Measurements from ENCODE around the gene ATG4C. TPM values are rescaled to one million over a fixed set of nuclear protein-coding genes. Genes with fewer than 3 reads are reported as not detected.
"Not testable (repeated sequence)": the region's sequence is repeated elsewhere in the genome, so short reads cannot be mapped to it uniquely, and the experiment has no call there.

The ATG4C gene, protein sequence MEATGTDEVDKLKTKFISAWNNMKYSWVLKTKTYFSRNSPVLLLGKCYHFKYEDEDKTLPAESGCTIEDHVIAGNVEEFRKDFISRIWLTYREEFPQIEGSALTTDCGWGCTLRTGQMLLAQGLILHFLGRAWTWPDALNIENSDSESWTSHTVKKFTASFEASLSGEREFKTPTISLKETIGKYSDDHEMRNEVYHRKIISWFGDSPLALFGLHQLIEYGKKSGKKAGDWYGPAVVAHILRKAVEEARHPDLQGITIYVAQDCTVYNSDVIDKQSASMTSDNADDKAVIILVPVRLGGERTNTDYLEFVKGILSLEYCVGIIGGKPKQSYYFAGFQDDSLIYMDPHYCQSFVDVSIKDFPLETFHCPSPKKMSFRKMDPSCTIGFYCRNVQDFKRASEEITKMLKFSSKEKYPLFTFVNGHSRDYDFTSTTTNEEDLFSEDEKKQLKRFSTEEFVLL
- total RNA-seq: 6.4 TPM

DNA sequence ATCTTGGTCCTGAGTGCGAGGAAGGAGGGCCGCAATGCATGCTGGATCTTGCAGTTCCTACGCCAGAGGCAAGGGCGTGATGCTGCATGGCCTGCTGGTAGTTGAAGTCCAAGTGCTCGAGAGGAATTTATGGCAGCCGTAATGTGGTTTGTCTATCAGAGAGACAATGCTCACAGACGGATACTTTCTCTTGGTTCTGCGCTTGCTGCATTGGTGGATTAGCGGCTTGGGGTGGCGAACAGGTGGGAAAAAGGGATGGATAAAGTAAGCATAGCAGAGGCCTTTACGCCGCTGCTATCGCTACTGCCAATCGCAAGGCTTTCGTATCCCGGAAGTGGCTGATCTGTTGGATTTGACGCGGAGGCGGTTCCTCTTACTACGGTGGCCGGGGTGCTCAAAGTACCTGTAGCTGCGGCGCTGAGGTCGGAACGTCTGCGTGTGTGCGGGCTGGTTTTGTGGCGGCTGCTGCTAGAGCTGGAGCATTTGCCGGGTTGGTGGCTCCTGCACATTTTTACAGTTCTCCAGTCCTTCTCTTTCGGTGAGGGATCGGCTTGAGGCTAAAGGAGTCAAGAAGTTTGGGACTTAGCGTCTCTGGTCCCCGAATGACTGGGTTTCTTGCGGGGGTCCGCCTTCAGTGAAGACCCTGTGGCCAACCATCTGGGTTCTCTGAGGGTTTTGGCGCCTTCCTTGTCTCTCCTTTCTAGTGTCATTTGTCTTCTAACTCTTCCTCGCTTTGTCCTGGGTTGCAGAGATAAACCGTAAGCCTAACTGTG, at the start of gene ATG4C:
ATG4C (plus strand) TSS at position 397 of the 773 bp plus-strand sequence. CDS start 19,655 bp downstream, outside the sequence.
- Histone ChIP-seq H3K4me1 (ENCODE audit: insufficient read depth, low read length) (peaks cover 22% of the 10 kb centered on the region), H3K9me3 (ENCODE audit: low read depth, low read length) (no peaks in the 10 kb centered on the region), H3K27me3 (ENCODE audit: insufficient read depth, low read length) (no peaks in the 10 kb centered on the region), H3K4me3 (ENCODE audit: low read length) (peak within 1 kb of the TSS; percentile 94)

DNA sequence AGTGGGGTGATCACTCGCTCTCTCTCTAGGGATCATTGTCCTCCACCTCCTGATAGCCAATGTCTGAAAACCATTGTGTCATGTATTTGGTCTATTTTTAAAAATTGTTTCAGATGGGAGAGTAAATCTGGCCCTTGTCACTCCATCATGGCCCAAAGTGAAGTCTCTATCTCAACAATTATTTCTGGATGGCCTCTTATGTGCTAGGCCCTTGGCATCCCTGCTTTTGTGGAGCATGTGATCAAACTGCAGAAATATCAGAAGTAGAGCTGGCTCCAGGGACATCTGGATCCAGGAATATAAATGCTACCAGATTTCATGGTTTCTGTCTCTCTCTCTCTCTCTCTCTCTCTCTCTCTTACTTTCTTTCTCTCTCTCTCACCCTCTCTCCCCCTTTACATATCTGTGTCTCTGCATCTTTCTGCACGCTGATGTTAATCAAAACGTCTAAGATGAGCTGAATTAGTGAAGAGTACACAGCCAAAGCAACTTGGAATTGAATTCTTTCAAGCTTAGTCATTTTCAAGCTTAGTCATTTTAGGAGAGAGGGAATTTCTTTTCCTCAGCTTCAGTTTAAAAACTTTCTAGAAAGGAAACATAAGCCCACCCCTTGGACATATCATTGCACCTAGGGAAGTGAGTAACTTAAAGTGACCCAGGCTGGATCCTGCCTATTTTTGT, 48.3 kb upstream of the ATG4C start:
- Histone ChIP-seq H3K9me3 (ENCODE audit: low read depth, low read length) (no peaks in the 10 kb centered on the region), H3K4me3 (ENCODE audit: low read length) (no peak overlapping the region), H3K27me3 (ENCODE audit: insufficient read depth, low read length) (no peaks in the 10 kb centered on the region), H3K4me1 (ENCODE audit: insufficient read depth, low read length) (no peaks in the 10 kb centered on the region)

DNA sequence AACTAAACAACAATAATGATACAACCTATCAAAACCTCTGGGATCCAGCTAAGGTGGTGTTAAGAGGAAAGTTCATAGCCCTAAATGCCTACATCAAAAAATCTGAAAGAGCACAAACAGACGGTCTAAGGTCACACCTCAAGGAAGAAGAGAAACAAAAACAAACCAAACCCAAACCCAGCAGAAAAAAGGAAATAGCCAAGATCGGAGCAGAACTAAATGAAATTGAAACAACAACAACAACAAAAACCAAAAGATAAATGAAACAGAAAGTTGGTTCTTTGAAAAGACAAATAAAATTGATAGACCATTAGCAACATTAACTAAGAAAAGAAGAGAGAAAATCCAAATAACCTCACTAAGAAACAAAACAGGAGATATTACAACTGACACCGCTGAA, 43.2 kb upstream of the ATG4C start:
- not testable (repeated sequence) for H3K27me3 ChIP-seq (ENCODE audit: insufficient read depth, low read length); H3K4me3 ChIP-seq (ENCODE audit: low read length); H3K9me3 ChIP-seq (ENCODE audit: low read depth, low read length); H3K4me1 ChIP-seq (ENCODE audit: insufficient read depth, low read length)

DNA sequence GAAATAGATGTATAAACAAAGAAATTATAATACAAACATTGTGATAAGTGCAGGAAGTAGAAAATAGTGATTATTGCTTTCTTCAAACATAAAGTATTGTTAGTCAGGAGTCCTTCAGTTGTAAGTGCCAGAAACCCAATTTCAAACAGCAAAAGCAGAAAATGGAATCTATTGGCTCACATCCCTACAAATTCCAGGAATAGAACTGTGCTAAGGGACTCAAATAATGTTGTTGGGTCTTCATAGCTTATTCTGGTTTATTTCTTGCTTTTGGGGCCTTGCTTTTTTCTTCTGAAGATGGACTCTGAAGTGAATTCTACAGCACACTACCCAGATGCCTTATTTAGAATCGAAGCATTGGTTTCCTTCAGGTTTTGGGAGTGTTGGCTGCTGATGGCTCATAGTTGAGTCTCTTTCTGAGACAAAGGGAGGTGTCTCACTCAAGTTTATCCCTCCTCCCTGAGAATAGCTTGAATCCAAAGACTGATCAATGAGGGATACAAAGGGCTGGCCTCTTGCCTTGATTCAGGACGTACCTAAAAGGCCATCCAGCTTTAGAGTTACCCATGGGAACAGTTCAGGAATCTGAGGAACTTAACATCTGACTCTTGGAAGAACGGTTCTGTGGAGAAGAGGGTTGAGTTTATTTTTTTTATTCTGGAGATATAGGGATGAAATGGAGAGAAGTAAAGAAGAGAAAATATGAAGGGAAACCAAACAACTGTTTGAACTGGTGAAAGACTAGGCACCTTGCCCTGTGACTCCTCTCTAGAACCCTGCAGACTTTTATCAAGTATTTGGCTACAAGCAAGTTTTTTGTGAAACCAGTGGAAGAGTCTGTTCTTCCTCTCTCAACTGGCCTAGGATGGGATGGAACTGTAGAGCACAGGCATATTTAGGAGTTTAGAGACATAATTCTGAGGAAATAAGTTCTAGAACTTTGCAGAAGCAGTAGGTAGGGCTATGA, 39.0 kb upstream of the ATG4C start:
- H3K27me3 ChIP-seq (ENCODE audit: insufficient read depth, low read length): no peaks in the 10 kb centered on the region
- H3K4me3 ChIP-seq (ENCODE audit: low read length): no peak overlapping the region
- H3K4me1 ChIP-seq (ENCODE audit: insufficient read depth, low read length): no peaks in the 10 kb centered on the region
- H3K9me3 ChIP-seq (ENCODE audit: low read depth, low read length): no peaks in the 10 kb centered on the region

DNA sequence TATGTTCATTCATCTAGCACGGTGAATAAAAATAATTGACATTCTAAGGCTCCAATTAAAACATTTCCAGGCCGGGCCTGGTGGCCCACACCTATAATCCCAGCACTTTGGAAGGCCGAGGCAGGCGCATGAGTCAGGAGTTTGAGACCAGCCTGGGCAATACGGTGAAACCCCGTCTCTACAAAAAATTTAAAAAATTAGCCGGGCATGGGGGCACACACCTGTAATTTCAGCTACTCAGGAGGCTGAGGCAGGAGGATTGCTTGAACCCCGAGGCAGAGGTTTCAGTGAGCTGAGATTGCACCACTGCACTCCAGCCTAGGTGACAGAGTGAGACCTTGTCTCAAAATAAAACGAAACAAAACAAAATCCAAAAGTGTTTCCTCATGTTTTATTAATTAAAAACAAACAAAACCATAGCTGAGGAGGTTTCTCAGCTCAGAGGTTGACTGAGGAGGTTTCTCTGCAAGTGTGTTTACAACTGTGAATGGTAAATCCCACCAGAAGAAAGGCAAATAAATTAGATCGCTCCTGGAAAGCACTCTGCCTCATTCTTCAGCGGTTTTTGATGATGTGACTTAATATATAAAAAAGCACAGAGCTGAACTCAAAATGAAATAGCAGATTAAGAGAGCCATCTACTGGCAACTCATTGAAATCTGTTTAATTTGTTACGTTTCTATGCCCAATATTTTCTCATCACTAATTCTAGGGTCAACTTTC, 37.7 kb upstream of the ATG4C start:
- Histone ChIP-seq H3K4me3 (ENCODE audit: low read length) (no peak overlapping the region), H3K4me1 (ENCODE audit: insufficient read depth, low read length) (no peaks in the 10 kb centered on the region), H3K27me3 (ENCODE audit: insufficient read depth, low read length) (no peaks in the 10 kb centered on the region), H3K9me3 (ENCODE audit: low read depth, low read length) (no peaks in the 10 kb centered on the region)

DNA sequence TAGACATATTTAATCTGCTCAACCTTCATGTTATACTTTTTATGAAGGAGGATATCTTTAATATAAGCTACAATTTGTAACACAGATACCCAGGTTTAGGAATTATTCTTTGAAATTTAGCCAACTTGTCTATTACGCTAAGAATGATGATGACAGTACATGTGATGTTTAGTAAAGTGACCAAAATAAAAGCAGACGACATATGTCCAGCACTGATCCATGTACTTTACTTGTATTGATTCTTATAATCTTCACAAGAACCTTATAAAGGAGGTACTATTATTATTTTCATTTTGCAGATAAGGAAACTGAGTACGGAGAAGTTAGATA, 37.2 kb upstream of the ATG4C start:
- H3K4me1 ChIP-seq (ENCODE audit: insufficient read depth, low read length): no peaks in the 10 kb centered on the region
- no peaks in the 10 kb centered on the region for H3K9me3 ChIP-seq (ENCODE audit: low read depth, low read length)
- no peak overlapping the region for H3K4me3 ChIP-seq (ENCODE audit: low read length)
- H3K27me3 ChIP-seq (ENCODE audit: insufficient read depth, low read length): no peaks in the 10 kb centered on the region

- Histone ChIP-seq H3K4me1 (ENCODE audit: insufficient read depth, low read length) (no peaks in the 10 kb centered on the region), H3K27me3 (ENCODE audit: insufficient read depth, low read length) (no peaks in the 10 kb centered on the region), H3K4me3 (ENCODE audit: low read length) (no peak overlapping the region), H3K9me3 (ENCODE audit: low read depth, low read length) (no peaks in the 10 kb centered on the region)
Observed at GRCh38 chr1:62753031-62753965, 30.6 kb upstream of the ATG4C start.

DNA sequence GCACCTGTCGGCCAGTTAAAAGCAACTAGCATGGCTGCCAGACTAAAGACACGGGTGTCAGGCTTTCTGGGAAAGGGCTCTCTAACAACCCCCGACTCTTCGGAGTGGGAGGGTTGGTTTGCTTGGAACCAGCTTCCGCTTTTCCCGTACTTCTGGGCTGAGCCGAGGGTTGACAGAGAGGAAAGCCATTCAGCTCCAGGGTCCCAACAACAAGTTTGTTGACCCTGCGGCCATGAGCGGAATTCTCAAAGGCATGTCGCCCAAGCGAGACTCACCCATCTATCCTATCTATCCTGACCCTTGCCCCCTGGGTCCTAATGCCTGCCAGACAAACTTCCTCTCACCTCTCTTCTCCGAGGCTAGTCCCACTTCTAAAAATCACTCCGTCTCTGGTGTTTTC, 29.0 kb upstream of the ATG4C start:
- H3K4me3 ChIP-seq (ENCODE audit: low read length); H3K4me1 ChIP-seq (ENCODE audit: insufficient read depth, low read length); H3K27me3 ChIP-seq (ENCODE audit: insufficient read depth, low read length); H3K9me3 ChIP-seq (ENCODE audit: low read depth, low read length): not testable (repeated sequence)

GRCh38 chr1:62756255-62756884, 27.6 kb upstream of the ATG4C start:
- H3K9me3 ChIP-seq (ENCODE audit: low read depth, low read length); H3K4me3 ChIP-seq (ENCODE audit: low read length); H3K4me1 ChIP-seq (ENCODE audit: insufficient read depth, low read length); H3K27me3 ChIP-seq (ENCODE audit: insufficient read depth, low read length): not testable (repeated sequence)

DNA sequence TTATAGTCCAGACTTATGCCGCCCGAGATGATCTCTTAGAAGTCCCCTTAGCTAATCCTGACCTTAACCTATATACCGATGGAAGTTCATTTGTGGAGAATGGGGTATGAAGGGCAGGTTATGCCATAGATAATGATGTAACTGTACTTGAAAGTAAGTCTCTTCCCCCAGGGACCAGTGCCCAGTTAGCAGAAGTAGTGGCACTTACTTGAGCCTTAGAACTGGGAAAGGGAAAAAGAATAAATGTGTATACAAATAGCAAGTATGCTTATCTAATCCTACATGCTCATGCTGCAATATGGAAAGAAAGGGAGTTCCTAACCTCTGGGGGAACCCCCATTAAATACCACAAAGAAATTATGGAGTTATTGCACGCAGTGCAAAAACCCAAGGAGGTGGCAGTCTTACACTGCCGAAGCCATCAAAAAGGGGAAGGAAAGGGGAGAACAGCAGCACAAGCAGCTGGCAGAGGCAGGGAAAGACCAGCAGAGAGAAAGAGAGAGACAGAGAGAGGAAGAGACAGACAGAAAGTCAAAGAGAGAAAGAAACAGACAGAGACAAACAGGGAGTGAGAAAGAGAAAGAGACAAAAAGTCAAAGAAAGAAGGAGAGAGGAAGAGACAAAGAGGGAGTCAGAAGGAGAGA, 24.6 kb upstream of the ATG4C start:
- H3K9me3 ChIP-seq (ENCODE audit: low read depth, low read length); H3K27me3 ChIP-seq (ENCODE audit: insufficient read depth, low read length); H3K4me3 ChIP-seq (ENCODE audit: low read length); H3K4me1 ChIP-seq (ENCODE audit: insufficient read depth, low read length): not testable (repeated sequence)

DNA sequence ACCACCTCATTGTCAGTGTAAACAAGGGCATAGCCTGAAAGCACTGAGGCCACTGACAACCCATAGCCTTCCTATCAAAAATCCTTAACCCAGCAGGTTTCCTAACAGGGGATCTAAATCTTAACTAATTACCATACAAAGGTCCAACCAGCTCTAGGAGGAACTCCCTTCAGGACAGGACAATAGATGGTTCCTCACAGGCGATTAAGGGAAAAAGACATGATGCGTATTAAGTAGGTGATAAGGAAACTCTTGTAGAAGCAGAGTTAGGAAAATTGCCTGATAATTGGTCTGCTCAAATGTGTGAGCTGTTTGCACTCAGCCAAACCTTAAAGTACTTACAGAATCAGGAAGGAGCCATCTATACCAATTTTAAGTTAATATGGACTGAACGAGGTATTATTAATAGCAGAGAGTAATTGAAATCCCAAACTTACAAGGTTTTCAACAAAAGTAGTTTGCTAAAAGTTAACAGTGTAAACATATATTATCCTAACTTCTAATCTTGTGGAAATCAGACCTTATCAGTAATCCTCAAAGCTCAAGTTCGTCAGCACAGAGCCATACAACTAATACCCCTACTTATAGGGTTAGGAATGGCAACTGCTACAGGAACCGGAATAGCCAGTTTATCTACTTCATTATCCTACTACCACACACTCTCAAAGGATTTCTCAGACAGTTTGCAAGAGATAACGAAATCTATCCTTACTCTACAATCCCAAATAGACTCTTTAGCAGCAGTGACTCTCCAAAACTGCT, 23.7 kb upstream of the ATG4C start:
- H3K27me3 ChIP-seq (ENCODE audit: insufficient read depth, low read length); H3K9me3 ChIP-seq (ENCODE audit: low read depth, low read length); H3K4me1 ChIP-seq (ENCODE audit: insufficient read depth, low read length); H3K4me3 ChIP-seq (ENCODE audit: low read length): not testable (repeated sequence)

- H3K4me1 ChIP-seq (ENCODE audit: insufficient read depth, low read length); H3K9me3 ChIP-seq (ENCODE audit: low read depth, low read length); H3K4me3 ChIP-seq (ENCODE audit: low read length); H3K27me3 ChIP-seq (ENCODE audit: insufficient read depth, low read length): not testable (repeated sequence)
Observed at GRCh38 chr1:62761223-62761870, 22.6 kb upstream of the ATG4C start.

Measured in mononuclear cell (primary cell).